UCSD-AML1 (cell line): Measurements from ENCODE around the gene DAPP1.
"Not testable (repeated sequence)": the region's sequence is repeated elsewhere in the genome, so short reads cannot be mapped to it uniquely, and the experiment has no call there.

ENCODE experiments used
- DNase-seq: peaks from one replicate; lab custom pipeline; 2025; ENCODE audit not compliant: unreplicated experiment; lab: John Stamatoyannopoulos, UW

Gene DAPP1

GRCh38 chr4:99816545-99817308 is at the start of gene DAPP1:
Gene DAPP1, plus strand, starts transcription at chr4:99816827. Its CDS starts 87 bp downstream, at chr4:99816914.
- peak; percentile 62 for DNase-seq

- DNase-seq = not testable (repeated sequence)
Measured at GRCh38 chr4:99770842-99771241, 45.8 kb upstream of the DAPP1 start.

- DNase-seq = no peak
Measured at GRCh38 chr4:99783940-99784339, 32.7 kb upstream of the DAPP1 start.

- no peak for DNase-seq
Measured at GRCh38 chr4:99784842-99785241, 31.8 kb upstream of the DAPP1 start.

- DNase-seq = no peak
Measured at GRCh38 chr4:99790796-99791617, 25.6 kb upstream of the DAPP1 start.

- DNase-seq = no peak
Measured at GRCh38 chr4:99800332-99801004, 16.2 kb upstream of the DAPP1 start.

- no peak for DNase-seq
Measured at GRCh38 chr4:99801005-99801699, 15.5 kb upstream of the DAPP1 start.

- DNase-seq = no peak
Measured at GRCh38 chr4:99803566-99804101, 13.0 kb upstream of the DAPP1 start.

GRCh38 chr4:99806545-99806944 is 10.1 kb upstream of the DAPP1 start:
- DNase-seq = no peak

- DNase-seq = no peak
Measured at GRCh38 chr4:99807666-99808065, 9.0 kb upstream of the DAPP1 start.

GRCh38 chr4:99808260-99808857 is 8.3 kb upstream of the DAPP1 start:
- peak; percentile 65 for DNase-seq

GRCh38 chr4:99809326-99809725 is 7.3 kb upstream of the DAPP1 start:
- no peak for DNase-seq

- no peak for DNase-seq
Measured at GRCh38 chr4:99810536-99810935, 6.1 kb upstream of the DAPP1 start.

- no peak for DNase-seq
Measured at GRCh38 chr4:99811117-99811516, 5.5 kb upstream of the DAPP1 start.

- DNase-seq = peak; percentile 34
Measured at GRCh38 chr4:99811850-99812249, 4.8 kb upstream of the DAPP1 start.

GRCh38 chr4:99815597-99816011 is 1.0 kb upstream of the DAPP1 start:
- no peak for DNase-seq

- no peak for DNase-seq
Measured at GRCh38 chr4:99817309-99817890, 773 bp downstream of the DAPP1 start.

GRCh38 chr4:99818661-99819060 is 2.0 kb downstream of the DAPP1 start:
- no peak for DNase-seq

GRCh38 chr4:99821918-99822503 is 5.4 kb downstream of the DAPP1 start:
- no peak for DNase-seq

- DNase-seq = no peak
Measured at GRCh38 chr4:99822734-99823133, 6.1 kb downstream of the DAPP1 start.
